ENCODE results near the gene IFRD2.

DNA sequence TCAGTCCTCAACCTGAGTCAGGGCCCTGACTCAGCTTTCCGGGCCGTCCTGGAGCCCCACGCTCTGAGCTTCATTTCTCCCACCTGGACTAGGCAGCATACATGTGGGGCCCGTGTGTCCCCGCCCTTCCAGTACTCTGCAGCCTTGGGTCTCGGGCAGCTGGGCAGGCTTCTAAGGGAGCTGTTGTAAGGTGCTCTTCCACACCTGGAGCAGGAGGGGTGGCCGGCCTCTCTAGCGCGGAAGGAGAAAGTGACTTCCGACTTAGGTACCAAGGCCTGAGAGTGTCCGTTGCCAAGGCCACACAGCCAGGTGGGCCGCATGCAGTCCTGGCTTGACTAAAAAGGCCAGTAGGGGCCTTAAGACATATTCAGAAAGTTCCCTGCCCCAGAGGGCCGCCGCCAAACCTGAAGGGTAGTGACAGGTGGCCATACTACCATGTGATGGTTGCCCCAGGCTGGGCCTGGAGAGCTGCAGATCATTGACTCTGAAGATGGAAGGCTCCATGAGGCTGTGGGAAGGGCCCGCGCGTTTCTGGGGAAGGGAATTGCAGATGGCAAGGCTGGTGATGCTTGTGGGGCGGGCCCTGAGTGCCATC lies 32.7 kb downstream of the IFRD2 start:
- no peak for TF ChIP-seq POLR2AphosphoS5 (IDR thresholded peaks at IDR 0.05; ENCODE audit: low read depth)
- TF ChIP-seq, protein P1, sequence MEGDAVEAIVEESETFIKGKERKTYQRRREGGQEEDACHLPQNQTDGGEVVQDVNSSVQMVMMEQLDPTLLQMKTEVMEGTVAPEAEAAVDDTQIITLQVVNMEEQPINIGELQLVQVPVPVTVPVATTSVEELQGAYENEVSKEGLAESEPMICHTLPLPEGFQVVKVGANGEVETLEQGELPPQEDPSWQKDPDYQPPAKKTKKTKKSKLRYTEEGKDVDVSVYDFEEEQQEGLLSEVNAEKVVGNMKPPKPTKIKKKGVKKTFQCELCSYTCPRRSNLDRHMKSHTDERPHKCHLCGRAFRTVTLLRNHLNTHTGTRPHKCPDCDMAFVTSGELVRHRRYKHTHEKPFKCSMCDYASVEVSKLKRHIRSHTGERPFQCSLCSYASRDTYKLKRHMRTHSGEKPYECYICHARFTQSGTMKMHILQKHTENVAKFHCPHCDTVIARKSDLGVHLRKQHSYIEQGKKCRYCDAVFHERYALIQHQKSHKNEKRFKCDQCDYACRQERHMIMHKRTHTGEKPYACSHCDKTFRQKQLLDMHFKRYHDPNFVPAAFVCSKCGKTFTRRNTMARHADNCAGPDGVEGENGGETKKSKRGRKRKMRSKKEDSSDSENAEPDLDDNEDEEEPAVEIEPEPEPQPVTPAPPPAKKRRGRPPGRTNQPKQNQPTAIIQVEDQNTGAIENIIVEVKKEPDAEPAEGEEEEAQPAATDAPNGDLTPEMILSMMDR (conservative IDR thresholded peaks at IDR 0.05; ENCODE audit: low read depth in 2 of 2), result no peak
- TF ChIP-seq, protein P2, sequence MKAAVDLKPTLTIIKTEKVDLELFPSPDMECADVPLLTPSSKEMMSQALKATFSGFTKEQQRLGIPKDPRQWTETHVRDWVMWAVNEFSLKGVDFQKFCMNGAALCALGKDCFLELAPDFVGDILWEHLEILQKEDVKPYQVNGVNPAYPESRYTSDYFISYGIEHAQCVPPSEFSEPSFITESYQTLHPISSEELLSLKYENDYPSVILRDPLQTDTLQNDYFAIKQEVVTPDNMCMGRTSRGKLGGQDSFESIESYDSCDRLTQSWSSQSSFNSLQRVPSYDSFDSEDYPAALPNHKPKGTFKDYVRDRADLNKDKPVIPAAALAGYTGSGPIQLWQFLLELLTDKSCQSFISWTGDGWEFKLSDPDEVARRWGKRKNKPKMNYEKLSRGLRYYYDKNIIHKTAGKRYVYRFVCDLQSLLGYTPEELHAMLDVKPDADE (IDR thresholded peaks at IDR 0.05), result no peak
- no peak for TF ChIP-seq EZH2phosphoT487 (IDR thresholded peaks at IDR 0.05; ENCODE audit: unreplicated experiment)
- TF ChIP-seq, protein P3, sequence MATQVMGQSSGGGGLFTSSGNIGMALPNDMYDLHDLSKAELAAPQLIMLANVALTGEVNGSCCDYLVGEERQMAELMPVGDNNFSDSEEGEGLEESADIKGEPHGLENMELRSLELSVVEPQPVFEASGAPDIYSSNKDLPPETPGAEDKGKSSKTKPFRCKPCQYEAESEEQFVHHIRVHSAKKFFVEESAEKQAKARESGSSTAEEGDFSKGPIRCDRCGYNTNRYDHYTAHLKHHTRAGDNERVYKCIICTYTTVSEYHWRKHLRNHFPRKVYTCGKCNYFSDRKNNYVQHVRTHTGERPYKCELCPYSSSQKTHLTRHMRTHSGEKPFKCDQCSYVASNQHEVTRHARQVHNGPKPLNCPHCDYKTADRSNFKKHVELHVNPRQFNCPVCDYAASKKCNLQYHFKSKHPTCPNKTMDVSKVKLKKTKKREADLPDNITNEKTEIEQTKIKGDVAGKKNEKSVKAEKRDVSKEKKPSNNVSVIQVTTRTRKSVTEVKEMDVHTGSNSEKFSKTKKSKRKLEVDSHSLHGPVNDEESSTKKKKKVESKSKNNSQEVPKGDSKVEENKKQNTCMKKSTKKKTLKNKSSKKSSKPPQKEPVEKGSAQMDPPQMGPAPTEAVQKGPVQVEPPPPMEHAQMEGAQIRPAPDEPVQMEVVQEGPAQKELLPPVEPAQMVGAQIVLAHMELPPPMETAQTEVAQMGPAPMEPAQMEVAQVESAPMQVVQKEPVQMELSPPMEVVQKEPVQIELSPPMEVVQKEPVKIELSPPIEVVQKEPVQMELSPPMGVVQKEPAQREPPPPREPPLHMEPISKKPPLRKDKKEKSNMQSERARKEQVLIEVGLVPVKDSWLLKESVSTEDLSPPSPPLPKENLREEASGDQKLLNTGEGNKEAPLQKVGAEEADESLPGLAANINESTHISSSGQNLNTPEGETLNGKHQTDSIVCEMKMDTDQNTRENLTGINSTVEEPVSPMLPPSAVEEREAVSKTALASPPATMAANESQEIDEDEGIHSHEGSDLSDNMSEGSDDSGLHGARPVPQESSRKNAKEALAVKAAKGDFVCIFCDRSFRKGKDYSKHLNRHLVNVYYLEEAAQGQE (IDR thresholded peaks at IDR 0.05; ENCODE audit: unreplicated experiment), result no peak
- TF ChIP-seq EZH2 (IDR thresholded peaks at IDR 0.05; ENCODE audit: low read depth, unreplicated experiment), result no peak
- no peak for TF ChIP-seq NANOG (IDR thresholded peaks at IDR 0.05; ENCODE audit: borderline replicate concordance)
- no peak for TF ChIP-seq JUNB (IDR thresholded peaks at IDR 0.05; ENCODE audit: unreplicated experiment)
- TF ChIP-seq, protein P4, sequence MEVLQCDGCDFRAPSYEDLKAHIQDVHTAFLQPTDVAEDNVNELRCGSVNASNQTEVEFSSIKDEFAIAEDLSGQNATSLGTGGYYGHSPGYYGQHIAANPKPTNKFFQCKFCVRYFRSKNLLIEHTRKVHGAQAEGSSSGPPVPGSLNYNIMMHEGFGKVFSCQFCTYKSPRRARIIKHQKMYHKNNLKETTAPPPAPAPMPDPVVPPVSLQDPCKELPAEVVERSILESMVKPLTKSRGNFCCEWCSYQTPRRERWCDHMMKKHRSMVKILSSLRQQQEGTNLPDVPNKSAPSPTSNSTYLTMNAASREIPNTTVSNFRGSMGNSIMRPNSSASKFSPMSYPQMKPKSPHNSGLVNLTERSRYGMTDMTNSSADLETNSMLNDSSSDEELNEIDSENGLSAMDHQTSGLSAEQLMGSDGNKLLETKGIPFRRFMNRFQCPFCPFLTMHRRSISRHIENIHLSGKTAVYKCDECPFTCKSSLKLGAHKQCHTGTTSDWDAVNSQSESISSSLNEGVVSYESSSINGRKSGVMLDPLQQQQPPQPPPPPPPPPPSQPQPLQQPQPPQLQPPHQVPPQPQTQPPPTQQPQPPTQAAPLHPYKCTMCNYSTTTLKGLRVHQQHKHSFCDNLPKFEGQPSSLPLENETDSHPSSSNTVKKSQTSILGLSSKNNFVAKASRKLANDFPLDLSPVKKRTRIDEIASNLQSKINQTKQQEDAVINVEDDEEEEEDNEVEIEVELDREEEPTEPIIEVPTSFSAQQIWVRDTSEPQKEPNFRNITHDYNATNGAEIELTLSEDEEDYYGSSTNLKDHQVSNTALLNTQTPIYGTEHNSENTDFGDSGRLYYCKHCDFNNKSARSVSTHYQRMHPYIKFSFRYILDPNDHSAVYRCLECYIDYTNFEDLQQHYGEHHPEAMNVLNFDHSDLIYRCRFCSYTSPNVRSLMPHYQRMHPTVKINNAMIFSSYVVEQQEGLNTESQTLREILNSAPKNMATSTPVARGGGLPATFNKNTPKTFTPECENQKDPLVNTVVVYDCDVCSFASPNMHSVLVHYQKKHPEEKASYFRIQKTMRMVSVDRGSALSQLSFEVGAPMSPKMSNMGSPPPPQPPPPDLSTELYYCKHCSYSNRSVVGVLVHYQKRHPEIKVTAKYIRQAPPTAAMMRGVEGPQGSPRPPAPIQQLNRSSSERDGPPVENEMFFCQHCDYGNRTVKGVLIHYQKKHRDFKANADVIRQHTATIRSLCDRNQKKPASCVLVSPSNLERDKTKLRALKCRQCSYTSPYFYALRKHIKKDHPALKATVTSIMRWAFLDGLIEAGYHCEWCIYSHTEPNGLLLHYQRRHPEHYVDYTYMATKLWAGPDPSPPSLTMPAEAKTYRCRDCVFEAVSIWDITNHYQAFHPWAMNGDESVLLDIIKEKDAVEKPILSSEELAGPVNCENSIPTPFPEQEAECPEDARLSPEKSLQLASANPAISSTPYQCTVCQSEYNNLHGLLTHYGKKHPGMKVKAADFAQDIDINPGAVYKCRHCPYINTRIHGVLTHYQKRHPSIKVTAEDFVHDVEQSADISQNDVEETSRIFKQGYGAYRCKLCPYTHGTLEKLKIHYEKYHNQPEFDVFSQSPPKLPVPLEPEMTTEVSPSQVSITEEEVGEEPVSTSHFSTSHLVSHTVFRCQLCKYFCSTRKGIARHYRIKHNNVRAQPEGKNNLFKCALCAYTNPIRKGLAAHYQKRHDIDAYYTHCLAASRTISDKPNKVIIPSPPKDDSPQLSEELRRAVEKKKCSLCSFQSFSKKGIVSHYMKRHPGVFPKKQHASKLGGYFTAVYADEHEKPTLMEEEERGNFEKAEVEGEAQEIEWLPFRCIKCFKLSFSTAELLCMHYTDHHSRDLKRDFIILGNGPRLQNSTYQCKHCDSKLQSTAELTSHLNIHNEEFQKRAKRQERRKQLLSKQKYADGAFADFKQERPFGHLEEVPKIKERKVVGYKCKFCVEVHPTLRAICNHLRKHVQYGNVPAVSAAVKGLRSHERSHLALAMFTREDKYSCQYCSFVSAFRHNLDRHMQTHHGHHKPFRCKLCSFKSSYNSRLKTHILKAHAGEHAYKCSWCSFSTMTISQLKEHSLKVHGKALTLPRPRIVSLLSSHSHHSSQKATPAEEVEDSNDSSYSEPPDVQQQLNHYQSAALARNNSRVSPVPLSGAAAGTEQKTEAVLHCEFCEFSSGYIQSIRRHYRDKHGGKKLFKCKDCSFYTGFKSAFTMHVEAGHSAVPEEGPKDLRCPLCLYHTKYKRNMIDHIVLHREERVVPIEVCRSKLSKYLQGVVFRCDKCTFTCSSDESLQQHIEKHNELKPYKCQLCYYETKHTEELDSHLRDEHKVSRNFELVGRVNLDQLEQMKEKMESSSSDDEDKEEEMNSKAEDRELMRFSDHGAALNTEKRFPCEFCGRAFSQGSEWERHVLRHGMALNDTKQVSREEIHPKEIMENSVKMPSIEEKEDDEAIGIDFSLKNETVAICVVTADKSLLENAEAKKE (CRISPR knock-in tag; IDR thresholded peaks at IDR 0.05), result no peak
- no peak for TF ChIP-seq CREB1 (CRISPR knock-in tag; IDR thresholded peaks at IDR 0.05; ENCODE audit: low read depth)
- no peak for TF ChIP-seq ZNF331 (CRISPR knock-in tag; IDR thresholded peaks at IDR 0.05; ENCODE audit: low read depth)

Measured in GM23338 (cell line).